ENCODE data around the gene PPP1R12A. TPM values are rescaled to one million over a fixed set of nuclear protein-coding genes. Genes with fewer than 3 reads are reported as not detected.

The PPP1R12A gene
- total and polyA plus RNA-seq, 9 of the 15 experiments (the other 6 are each of a cell fraction or from before 2014, with no cell fraction given), result 26.4 to 119 (median 53.3) TPM

GRCh38 chr12:79959484-79959883 is 24.6 kb upstream of the PPP1R12A start:
- FAIRE-seq, result no peak
- POLR2A ChIA-PET, result no interaction called here
- Histone ChIP-seq H3K36me3 (ENCODE audit: control insufficient read depth, insufficient read depth, low read length) (no peaks in the 10 kb centered on the region), H4K20me1 (replicated peaks; ENCODE audit: control insufficient read depth, insufficient read depth, low read length) (no peaks in the 10 kb centered on the region), H3K4me3 (no peak overlapping the region), H3K27ac (ENCODE audit: extremely low read depth, low read depth, low read length) (no peak overlapping the region), H3K4me2 (ENCODE audit: insufficient read depth, low read length) (no peak overlapping the region), H3K9me3 (replicated peaks; ENCODE audit: control insufficient read depth, insufficient read depth, low read depth, low read length) (no peaks in the 10 kb centered on the region), H3K9me1 (ENCODE audit: control insufficient read depth, insufficient read depth, low read length) (no peaks in the 10 kb centered on the region), H3K9ac (ENCODE audit: insufficient read depth in 1 of 2, low read depth in 2 of 2, low read length in 2 of 2) (no peak overlapping the region), H3K79me2 (ENCODE audit: control insufficient read depth, insufficient read depth, low read length) (no peaks in the 10 kb centered on the region), H3K4me1 (replicated peaks in 1 of 2; ENCODE audit: control insufficient read depth in 2 of 2, insufficient read depth in 2 of 2, low read length in 2 of 2) (no peaks in the 10 kb centered on the region; a peak in 3 of 5 replicates), H3K27me3 (ENCODE audit: control insufficient read depth in 2 of 2, insufficient read depth in 2 of 2, low read length in 2 of 2) (peaks cover 0 to 7% of the 10 kb centered on the region in 2 experiments; a peak in 2 of 5 replicates), H2AFZ (ENCODE audit: low read depth, low read length) (no peak overlapping the region)
- no TSS peak for BruUV-seq (replicated peaks)
- in situ Hi-C loops (cut with MboI), result no loop called here
- no peak for DNase-seq (ENCODE audit: extremely low read depth in 1 of 4, low spot score in 3 of 4)
- CTCF ChIA-PET (ENCODE audit: low intra/inter-chr PET ratio), result no interaction called here
- intact Hi-C loops (cut with micrococcal nuclease), result no loop called here
- ATAC-seq, result no peak
- 31% methylated on average over 4 of the region's 4 CpGs for WGBS (ENCODE audit: insufficient coverage, low coverage, missing lambda C conversion rate)
- TF ChIP-seq FOXM1 (IDR thresholded peaks at IDR 0.05; ENCODE audit: low read depth), result no peak
- no peak for TF ChIP-seq FOXM1 (CRISPR knock-in tag; IDR thresholded peaks at IDR 0.05; ENCODE audit: low read depth)
- no peak for TF ChIP-seq KDM1A (IDR thresholded peaks at IDR 0.05)
- no peak for TF ChIP-seq ZNF232 (CRISPR knock-in tag; IDR thresholded peaks at IDR 0.05)
- no peak for TF ChIP-seq RNF219 (CRISPR knock-in tag; IDR thresholded peaks at IDR 0.05)
- TF ChIP-seq ZNF75A (CRISPR knock-in tag; IDR thresholded peaks at IDR 0.05), result no peak
- TF ChIP-seq TBL1XR1 (IDR thresholded peaks at IDR 0.05; ENCODE audit: low read length in 2 of 2), result no peak
- no peak for TF ChIP-seq HNRNPLL (IDR thresholded peaks at IDR 0.05; ENCODE audit: low read depth, low read length, poor library complexity, severe bottlenecking)
- no peak for TF ChIP-seq CTBP1 (IDR thresholded peaks at IDR 0.05; ENCODE audit: borderline replicate concordance)
- TF ChIP-seq ZNF780A (CRISPR knock-in tag; IDR thresholded peaks at IDR 0.05), result no peak
- TF ChIP-seq CAMTA2 (CRISPR knock-in tag; conservative IDR thresholded peaks at IDR 0.05), result no peak
- no peak for TF ChIP-seq POLR3G (IDR thresholded peaks at IDR 0.05; ENCODE audit: extremely low read depth, insufficient read length, insufficient replicate concordance)
- no peak for TF ChIP-seq TAF7 (tag; IDR thresholded peaks at IDR 0.05)
- TF ChIP-seq ZNF146 (CRISPR knock-in tag; IDR thresholded peaks at IDR 0.05; ENCODE audit: unreplicated experiment), result no peak
- no peak for TF ChIP-seq SPI1 (IDR thresholded peaks at IDR 0.05; ENCODE audit: borderline replicate concordance, low read depth, low read length)
- TF ChIP-seq, protein P1, sequence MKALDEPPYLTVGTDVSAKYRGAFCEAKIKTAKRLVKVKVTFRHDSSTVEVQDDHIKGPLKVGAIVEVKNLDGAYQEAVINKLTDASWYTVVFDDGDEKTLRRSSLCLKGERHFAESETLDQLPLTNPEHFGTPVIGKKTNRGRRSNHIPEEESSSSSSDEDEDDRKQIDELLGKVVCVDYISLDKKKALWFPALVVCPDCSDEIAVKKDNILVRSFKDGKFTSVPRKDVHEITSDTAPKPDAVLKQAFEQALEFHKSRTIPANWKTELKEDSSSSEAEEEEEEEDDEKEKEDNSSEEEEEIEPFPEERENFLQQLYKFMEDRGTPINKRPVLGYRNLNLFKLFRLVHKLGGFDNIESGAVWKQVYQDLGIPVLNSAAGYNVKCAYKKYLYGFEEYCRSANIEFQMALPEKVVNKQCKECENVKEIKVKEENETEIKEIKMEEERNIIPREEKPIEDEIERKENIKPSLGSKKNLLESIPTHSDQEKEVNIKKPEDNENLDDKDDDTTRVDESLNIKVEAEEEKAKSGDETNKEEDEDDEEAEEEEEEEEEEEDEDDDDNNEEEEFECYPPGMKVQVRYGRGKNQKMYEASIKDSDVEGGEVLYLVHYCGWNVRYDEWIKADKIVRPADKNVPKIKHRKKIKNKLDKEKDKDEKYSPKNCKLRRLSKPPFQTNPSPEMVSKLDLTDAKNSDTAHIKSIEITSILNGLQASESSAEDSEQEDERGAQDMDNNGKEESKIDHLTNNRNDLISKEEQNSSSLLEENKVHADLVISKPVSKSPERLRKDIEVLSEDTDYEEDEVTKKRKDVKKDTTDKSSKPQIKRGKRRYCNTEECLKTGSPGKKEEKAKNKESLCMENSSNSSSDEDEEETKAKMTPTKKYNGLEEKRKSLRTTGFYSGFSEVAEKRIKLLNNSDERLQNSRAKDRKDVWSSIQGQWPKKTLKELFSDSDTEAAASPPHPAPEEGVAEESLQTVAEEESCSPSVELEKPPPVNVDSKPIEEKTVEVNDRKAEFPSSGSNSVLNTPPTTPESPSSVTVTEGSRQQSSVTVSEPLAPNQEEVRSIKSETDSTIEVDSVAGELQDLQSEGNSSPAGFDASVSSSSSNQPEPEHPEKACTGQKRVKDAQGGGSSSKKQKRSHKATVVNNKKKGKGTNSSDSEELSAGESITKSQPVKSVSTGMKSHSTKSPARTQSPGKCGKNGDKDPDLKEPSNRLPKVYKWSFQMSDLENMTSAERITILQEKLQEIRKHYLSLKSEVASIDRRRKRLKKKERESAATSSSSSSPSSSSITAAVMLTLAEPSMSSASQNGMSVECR (CRISPR knock-in tag; IDR thresholded peaks at IDR 0.05), result no peak
- no peak for TF ChIP-seq ZNF507 (tag; conservative IDR thresholded peaks at IDR 0.05)

Data from K562 (cell line).